Sigmoid colon (tissue), 7 donors: Measurements from ENCODE around the gene TXNRD2. TPM values are rescaled to one million over a fixed set of nuclear protein-coding genes. Genes with fewer than 3 reads are reported as not detected.

Source experiments
- DNase-seq: peaks from one replicate; pipeline ENCODE4 v3.0.0-alpha.2; 2019
- H3K27ac ChIP-seq, 4 donors: fragments of 200-600 bp; sonication (generic); one replicate each; pipeline ENCODE4 v1.5.1; 2016 to 2019; ENCODE audit warnings: mild to moderate bottlenecking in 1 of 4
- H3K27me3 ChIP-seq, 3 donors: fragments of 200-600 bp; sonication (generic); one replicate each; pipeline ENCODE4 v1.5.1; 2019; ENCODE audit warnings: mild to moderate bottlenecking in 1 of 3
- H3K36me3 ChIP-seq, 4 donors: fragments of 200-600 bp; sonication (generic); one replicate each; pipeline ENCODE4 v1.5.1; 2016 to 2019
- H3K4me1 ChIP-seq, 4 donors: fragments of 200-600 bp; sonication (generic); one replicate each; pipeline ENCODE4 v1.5.1; 2017 to 2019
- H3K4me3 ChIP-seq, 4 donors: fragments of 200-600 bp; sonication (generic); one replicate each; pipeline ENCODE4 v1.5.1; 2017 to 2019; ENCODE audit warnings: mild to moderate bottlenecking in 2 of 4, moderate library complexity in 1 of 4
- H3K9me3 ChIP-seq, 4 donors: fragments of 200-600 bp in 3 of 4; sonication (generic) in 3 of 4; one replicate each; pipeline versions ENCODE4 v1.5.1 to v1.6.1; 2013 to 2019
- EP300 ChIP-seq, 4 donors: sonication (generic); formaldehyde crosslinking; IDR thresholded peaks; one replicate each; pipeline ENCODE4 v1.6.1; 2017; ENCODE audit warnings: antibody characterized with exemption in 4 of 4
- POLR2A ChIP-seq, 2 donors: fragments of 450-650 bp; IDR thresholded peaks; one replicate each; pipeline ENCODE4 v1.6.1; 2016; ENCODE audit warnings: antibody characterized with exemption in 2 of 2, mild to moderate bottlenecking in 2 of 2, moderate library complexity in 2 of 2
- POLR2AphosphoS5 ChIP-seq, 4 donors: sonication (generic); formaldehyde crosslinking; IDR thresholded peaks; one replicate each; pipeline ENCODE4 v1.6.1; 2017; ENCODE audit warnings: antibody characterized with exemption in 4 of 4
- WGBS, 2 donors: extraction: QIAGEN DNeasy Blood & Tissue Kit; methylation state at CpG; one replicate each; pipeline ENCODE4 v1.1.7; 2013; 5-methylcytosine and 5-hydroxymethylcytosine counted together
- intact Hi-C: fragments of 100-400 bp; cut with DNase I; formaldehyde crosslinking; loops from one replicate; pipeline ENCODE4 v1.15.1; 2023
- polyA plus RNA-seq, 3 donors: library from polyadenylated mRNA; stranded (reverse); fragments of 200-250 nt; gene quantifications; one replicate each; pipeline ENCODE4 v1.2.3, GENCODE V29; 2013
- total RNA-seq, 4 donors: library from RNA; depleted of rRNA; stranded (reverse); fragments of >200 nt; gene quantifications; one replicate each; pipeline ENCODE4 v1.1.0, GENCODE V29; 2016
- TF ChIP-seq, protein P1 (sequence below), 4 experiments: fragments of 450-650 bp in 3 of 4; fragments of 200-600 bp in 1 of 4; IDR thresholded peaks; one replicate each; pipeline ENCODE4 v1.5.1; 2016 to 2019; ENCODE audit warnings: antibody characterized with exemption in 4 of 4, mild to moderate bottlenecking in 3 of 4, moderate library complexity in 2 of 4
- donor health status: healthy with polysubstance abuse.
- donor health status: Bipolar disorder and iron deficiency.
- donor health status: healthy.

The TXNRD2 gene
- total and polyA plus RNA-seq, 7 donors = 13.2 to 29.6 (median 18.3) TPM

DNA sequence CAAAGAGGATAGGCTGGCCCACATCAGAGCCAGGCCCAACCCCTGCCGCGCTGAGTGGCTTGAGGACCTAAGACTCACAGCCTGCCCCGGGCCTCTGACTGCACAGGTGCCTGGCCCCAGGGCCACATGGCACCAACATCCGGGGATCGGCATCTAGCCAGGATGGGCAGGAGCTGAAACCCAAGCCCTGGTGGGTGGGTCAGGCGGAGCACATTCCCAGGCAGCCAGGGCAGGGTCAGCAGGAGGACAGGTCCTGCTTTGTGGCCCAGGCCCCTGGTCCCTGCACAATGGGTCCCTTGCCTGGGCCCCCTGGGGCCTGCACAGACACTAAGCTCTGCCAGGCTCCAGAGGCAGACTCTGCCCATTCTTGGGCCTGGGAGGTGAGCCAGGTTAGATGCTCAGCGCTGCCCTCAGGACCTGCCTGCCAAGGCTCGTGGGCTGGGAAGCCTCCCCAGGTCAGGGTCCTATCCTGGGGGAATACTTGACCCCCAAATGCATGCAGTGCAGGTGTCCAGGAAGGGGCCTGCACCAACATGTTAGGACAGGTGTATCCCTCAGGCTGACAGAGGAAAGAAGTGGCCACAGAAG, 41.5 kb upstream of the TXNRD2 start:
- TF ChIP-seq POLR2A (IDR thresholded peaks at IDR 0.05) = no peak
- Histone ChIP-seq H3K27ac (peak overlapping the region; percentile 11 to 86 (median 69)), H3K4me1 (peaks cover 0 to 46% (median 41%) of the 10 kb centered on the region in 4 donors), H3K9me3 (no peaks in the 10 kb centered on the region), H3K27me3 (no peaks in the 10 kb centered on the region), H3K36me3 (peaks cover 0 to 36% (median 11%) of the 10 kb centered on the region in 4 donors), H3K4me3 (no peak overlapping the region)
- 93 to 94% methylated on average over 8 of the region's 8 CpGs for WGBS, 2 donors
- intact Hi-C loops = loop anchor here (10.0 kb wide), 1 partner anchor 132 kb away; the partner anchor contains the start of genes RANBP1 and TRMT2A
- no peak for DNase-seq

GRCh38 chr22:19981961-19982920, 40.6 kb upstream of the TXNRD2 start:
- no peak for DNase-seq
- WGBS, 2 donors = 95 to 96% methylated on average over 16 of the region's 16 CpGs
- Histone ChIP-seq H3K4me3 (no peak overlapping the region), H3K27ac (no peak overlapping the region), H3K9me3 (no peaks in the 10 kb centered on the region), H3K4me1 (peaks cover 0 to 42% (median 37%) of the 10 kb centered on the region in 4 donors), H3K36me3 (peaks cover 0 to 42% (median 11%) of the 10 kb centered on the region in 4 donors), H3K27me3 (no peaks in the 10 kb centered on the region)
- intact Hi-C loops = loop anchor here (10.0 kb wide), 1 partner anchor 133 kb away; the partner anchor contains the start of genes RANBP1 and TRMT2A
- TF ChIP-seq, protein P1, sequence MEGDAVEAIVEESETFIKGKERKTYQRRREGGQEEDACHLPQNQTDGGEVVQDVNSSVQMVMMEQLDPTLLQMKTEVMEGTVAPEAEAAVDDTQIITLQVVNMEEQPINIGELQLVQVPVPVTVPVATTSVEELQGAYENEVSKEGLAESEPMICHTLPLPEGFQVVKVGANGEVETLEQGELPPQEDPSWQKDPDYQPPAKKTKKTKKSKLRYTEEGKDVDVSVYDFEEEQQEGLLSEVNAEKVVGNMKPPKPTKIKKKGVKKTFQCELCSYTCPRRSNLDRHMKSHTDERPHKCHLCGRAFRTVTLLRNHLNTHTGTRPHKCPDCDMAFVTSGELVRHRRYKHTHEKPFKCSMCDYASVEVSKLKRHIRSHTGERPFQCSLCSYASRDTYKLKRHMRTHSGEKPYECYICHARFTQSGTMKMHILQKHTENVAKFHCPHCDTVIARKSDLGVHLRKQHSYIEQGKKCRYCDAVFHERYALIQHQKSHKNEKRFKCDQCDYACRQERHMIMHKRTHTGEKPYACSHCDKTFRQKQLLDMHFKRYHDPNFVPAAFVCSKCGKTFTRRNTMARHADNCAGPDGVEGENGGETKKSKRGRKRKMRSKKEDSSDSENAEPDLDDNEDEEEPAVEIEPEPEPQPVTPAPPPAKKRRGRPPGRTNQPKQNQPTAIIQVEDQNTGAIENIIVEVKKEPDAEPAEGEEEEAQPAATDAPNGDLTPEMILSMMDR (IDR thresholded peaks at IDR 0.05) = no peak
- no peak for TF ChIP-seq POLR2AphosphoS5 (IDR thresholded peaks at IDR 0.05)
- no peak for TF ChIP-seq POLR2A (IDR thresholded peaks at IDR 0.05)
- no peak for TF ChIP-seq EP300 (IDR thresholded peaks at IDR 0.05)

DNA sequence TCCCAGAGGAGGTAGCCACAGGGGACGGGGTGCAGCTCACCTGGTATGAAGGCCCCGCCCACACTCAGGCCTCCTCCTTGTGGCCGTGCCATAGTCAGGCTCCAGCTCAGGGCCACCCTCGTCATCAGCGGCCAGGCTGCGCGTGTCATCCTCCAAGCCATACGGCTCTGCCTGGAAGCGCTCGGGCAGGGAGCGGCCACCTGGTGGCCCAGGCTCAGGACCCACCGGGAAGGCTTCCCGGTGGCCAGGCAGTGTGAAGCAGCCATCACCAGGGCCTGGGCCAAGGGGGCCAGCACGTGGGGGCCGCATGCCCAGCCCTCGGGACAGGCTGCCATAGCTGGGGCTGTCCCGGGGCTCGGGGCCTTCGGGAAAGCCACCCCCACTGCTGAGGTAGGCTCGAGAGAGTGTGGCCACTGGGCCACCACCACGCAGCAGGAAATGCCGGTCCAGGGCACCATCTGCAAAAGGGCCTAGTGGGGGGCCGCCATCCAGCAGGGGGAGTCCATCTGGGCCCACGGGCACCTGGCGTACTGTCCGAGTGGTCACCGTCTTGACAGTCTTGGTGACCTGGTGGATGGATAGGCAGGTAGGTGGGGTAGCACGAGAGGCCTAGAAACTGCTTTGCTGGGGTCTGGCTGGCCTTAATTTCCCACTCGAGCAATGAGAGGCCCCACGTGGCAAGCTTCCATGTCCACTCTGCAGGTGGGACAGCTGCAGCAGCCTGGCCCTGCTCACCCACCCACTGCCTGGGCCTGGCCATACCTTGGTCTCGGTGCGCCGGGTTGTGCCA, 39.7 kb upstream of the TXNRD2 start:
- Histone ChIP-seq H3K36me3 (peaks cover 0 to 42% (median 11%) of the 10 kb centered on the region in 4 donors), H3K27ac (no peak overlapping the region), H3K27me3 (no peaks in the 10 kb centered on the region), H3K9me3 (no peaks in the 10 kb centered on the region), H3K4me1 (peaks cover 0 to 36% (median 33%) of the 10 kb centered on the region in 4 donors), H3K4me3 (no peak overlapping the region)
- TF ChIP-seq POLR2A (IDR thresholded peaks at IDR 0.05) (no peak), POLR2AphosphoS5 (IDR thresholded peaks at IDR 0.05) (no peak), EP300 (IDR thresholded peaks at IDR 0.05) (no peak)
- TF ChIP-seq, protein P1 (IDR thresholded peaks at IDR 0.05) = no peak
- intact Hi-C loops = loop anchor here (10.0 kb wide), 1 partner anchor 133 kb away; the partner anchor contains the start of genes RANBP1 and TRMT2A
- DNase-seq = no peak
- WGBS, 2 donors = 94 to 95% methylated on average over 33 of the region's 33 CpGs

GRCh38 chr22:19980766-19981165, 39.1 kb upstream of the TXNRD2 start:
- Histone ChIP-seq H3K4me1 (peaks cover 0 to 32% (median 28%) of the 10 kb centered on the region in 4 donors), H3K27me3 (no peaks in the 10 kb centered on the region), H3K9me3 (no peaks in the 10 kb centered on the region), H3K4me3 (no peak overlapping the region), H3K27ac (no peak overlapping the region), H3K36me3 (peaks cover 0 to 42% (median 11%) of the 10 kb centered on the region in 4 donors)
- no peak for DNase-seq
- TF ChIP-seq, protein P1 (IDR thresholded peaks at IDR 0.05) = no peak
- 92 to 93% methylated on average over 7 of the region's 7 CpGs for WGBS, 2 donors
- intact Hi-C loops = loop anchor here (10.0 kb wide), 1 partner anchor 134 kb away; the partner anchor contains the start of genes RANBP1 and TRMT2A
